GM19324 (cell line): ENCODE results near the gene EVI2B.
"Not testable (repeated sequence)": the region's sequence is repeated elsewhere in the genome, so short reads cannot be mapped to it uniquely, and the experiment has no call there.

Experiments used
- ATAC-seq: cut with Tn5 transposase; IDR thresholded peaks from one replicate; pipeline ENCODE4 v1.9.1; 2021; ENCODE audit warnings: mild to moderate bottlenecking, moderate library complexity; ENCODE audit not compliant: unreplicated experiment, low FRiP score

EVI2B gene

GRCh38 chr17:31313982-31314781 lies at the start of gene EVI2B:
EVI2B (minus strand) TSS chr17:31314054; CDS start chr17:31305609, 8,445 bp downstream.
- ATAC-seq: no peak

GRCh38 chr17:31357839-31358394 lies 44.1 kb upstream of the EVI2B start:
- no peak for ATAC-seq

GRCh38 chr17:31357091-31357490 lies 43.2 kb upstream of the EVI2B start:
- no peak for ATAC-seq

- ATAC-seq: no peak
Observed at GRCh38 chr17:31355935-31356334, 42.1 kb upstream of the EVI2B start.

- ATAC-seq: no peak
Observed at GRCh38 chr17:31349454-31349853, 35.6 kb upstream of the EVI2B start.

GRCh38 chr17:31345191-31345747 lies 31.4 kb upstream of the EVI2B start:
- ATAC-seq: not testable (repeated sequence)

GRCh38 chr17:31339906-31340661 lies 26.2 kb upstream of the EVI2B start:
- no peak for ATAC-seq

- no peak for ATAC-seq
Observed at GRCh38 chr17:31329221-31329620, 15.4 kb upstream of the EVI2B start.

GRCh38 chr17:31328160-31328535 lies 14.3 kb upstream of the EVI2B start:
- ATAC-seq: no peak

GRCh38 chr17:31327534-31328159 lies 13.8 kb upstream of the EVI2B start:
- no peak for ATAC-seq

GRCh38 chr17:31323551-31323950 lies 9.7 kb upstream of the EVI2B start:
- no peak for ATAC-seq

GRCh38 chr17:31321966-31322365 lies 8.1 kb upstream of the EVI2B start:
- ATAC-seq: no peak

GRCh38 chr17:31321481-31321880 lies 7.6 kb upstream of the EVI2B start, which contains the start of gene EVI2A:
EVI2A (minus strand) TSS chr17:31321622; CDS start chr17:31319013, 2,609 bp downstream.
- no peak for ATAC-seq

- no peak for ATAC-seq
Observed at GRCh38 chr17:31320791-31321190, 6.9 kb upstream of the EVI2B start.

GRCh38 chr17:31320241-31320640 lies 6.4 kb upstream of the EVI2B start:
- ATAC-seq: no peak

- ATAC-seq: peak; percentile 30
Observed at GRCh38 chr17:31318851-31319661, 5.2 kb upstream of the EVI2B start.

- ATAC-seq: peak; percentile 51
Observed at GRCh38 chr17:31318298-31318801, 4.5 kb upstream of the EVI2B start.

- no peak for ATAC-seq
Observed at GRCh38 chr17:31314782-31315100, 887 bp upstream of the EVI2B start.

GRCh38 chr17:31312223-31312622 lies 1.6 kb downstream of the EVI2B start:
- not testable (repeated sequence) for ATAC-seq

GRCh38 chr17:31311526-31311925 lies 2.3 kb downstream of the EVI2B start:
- ATAC-seq: no peak
